K562 (cell line): Measurements from ENCODE around the gene SCFD2. TPM values are rescaled to one million over a fixed set of nuclear protein-coding genes. Genes with fewer than 3 reads are reported as not detected.

Experiments
- ATAC-seq: fragments of 200-7000 bp; cut with Tn5 transposase; 3 replicates; pipeline ENCODE4 v1.9.1; 2020; ENCODE audit warnings: moderate library complexity
- BruUV-seq: library from RNA; stranded (reverse); fragments of 400-500 nt; replicated peaks from 2 replicates; lab custom pipeline; 2021; lab: Mats Ljungman, UMichigan
- CTCF ChIA-PET: fragments of 300-600 bp; formaldehyde crosslinking; extraction: SDS; loops from one replicate; lab custom pipeline; 2021; ENCODE audit warnings: low intra/inter-chr PET ratio; lab: Yijun Ruan, JAX
- POLR2A ChIA-PET: fragments of 300-600, 350-650 bp; sonication (Branson Sonifier 250); formaldehyde crosslinking; extraction: SDS; loops from one replicate; lab custom pipeline; 2021; ENCODE audit warnings: antibody characterized with exemption, inconsistent platforms; lab: Yijun Ruan, JAX
- DNase-seq, 4 experiments: peaks; one replicate each; pipeline versions ENCODE4 v3.0.0 to v3.0.0-alpha.2; 2011 to 2018; ENCODE audit warnings: low spot score in 3 of 4, mixed read lengths in 3 of 4; ENCODE audit errors: extremely low read depth in 1 of 4
- FAIRE-seq: peaks from 2 replicates; lab custom pipeline; 2011; peaks lifted over from hg19 to GRCh38; lab: Jason Lieb, UNC
- H2AFZ ChIP-seq: 2 replicates; pipeline ENCODE4 v1.6.0; 2011; ENCODE audit warnings: low read depth, low read length, control low read depth, inconsistent platforms
- H3K27ac ChIP-seq: fragments of 200-600 bp; 3 replicates; pipeline ENCODE4 v1.8.0; 2011; ENCODE audit warnings: low read depth, mild to moderate bottlenecking, control low read depth, inconsistent platforms, low read length, moderate library complexity, mixed read lengths; ENCODE audit errors: extremely low read depth
- H3K27me3 ChIP-seq, 2 experiments: fragments of 300-600 bp in 1 of 2; 2 replicates in 1 of 2; 3 replicates in 1 of 2; pipeline versions ENCODE4 v1.6.0 to v1.8.0; 2011; ENCODE audit warnings: inconsistent platforms in 2 of 2, low read length in 2 of 2, mild to moderate bottlenecking in 1 of 2, mixed read lengths in 1 of 2, moderate library complexity in 1 of 2; ENCODE audit not compliant: control insufficient read depth in 2 of 2, insufficient read depth in 2 of 2
- H3K36me3 ChIP-seq: fragments of 300-600 bp; 3 replicates; pipeline ENCODE4 v1.8.0; 2011; ENCODE audit warnings: mild to moderate bottlenecking, low read length, inconsistent platforms; ENCODE audit not compliant: control insufficient read depth, insufficient read depth
- H3K4me1 ChIP-seq, 2 experiments: fragments of 200-600 bp in 1 of 2; replicated peaks in 1 of 2; 2 replicates in 1 of 2; 3 replicates in 1 of 2; pipeline versions ENCODE4 v1.5.1 to v1.8.0; 2011; ENCODE audit warnings: inconsistent platforms in 2 of 2, low read length in 2 of 2, mild to moderate bottlenecking in 1 of 2, mixed read lengths in 1 of 2, moderate library complexity in 1 of 2; ENCODE audit not compliant: control insufficient read depth in 2 of 2, insufficient read depth in 2 of 2
- H3K4me2 ChIP-seq: 2 replicates; pipeline ENCODE4 v1.6.1; 2011; ENCODE audit warnings: low read length, control low read depth, inconsistent platforms, mixed read lengths; ENCODE audit not compliant: insufficient read depth
- H3K4me3 ChIP-seq: fragments of 200-600 bp; sonication (generic), shearing (Covaris generic); 2 replicates; pipeline ENCODE4 v1.5.1; 2016; ENCODE audit warnings: control low read depth, inconsistent platforms
- H3K79me2 ChIP-seq: fragments of 200-600 bp; 3 replicates; pipeline ENCODE4 v1.8.0; 2011; ENCODE audit warnings: low read length, inconsistent platforms; ENCODE audit not compliant: control insufficient read depth, insufficient read depth
- H3K9ac ChIP-seq, 2 experiments: 2 replicates each; pipeline versions ENCODE4 v1.6.0 to v1.6.1; 2011; ENCODE audit warnings: low read depth in 2 of 2, low read length in 2 of 2, control low read depth in 1 of 2, inconsistent platforms in 1 of 2, mild to moderate bottlenecking in 1 of 2, mixed read lengths in 1 of 2; ENCODE audit not compliant: insufficient read depth in 1 of 2
- H3K9me1 ChIP-seq: one replicate; pipeline ENCODE4 v1.6.0; 2011; ENCODE audit warnings: inconsistent platforms, mild to moderate bottlenecking, low read length, moderate library complexity; ENCODE audit not compliant: control insufficient read depth, insufficient read depth
- H3K9me3 ChIP-seq: replicated peaks from 2 replicates; pipeline ENCODE4 v1.5.1; 2011; ENCODE audit warnings: low read depth, low read length, inconsistent platforms; ENCODE audit not compliant: control insufficient read depth, insufficient read depth
- H4K20me1 ChIP-seq: replicated peaks from 2 replicates; pipeline ENCODE4 v1.6.1; 2011; ENCODE audit warnings: low read length, inconsistent platforms, mixed read lengths; ENCODE audit not compliant: control insufficient read depth, insufficient read depth
- COPS2 ChIP-seq: fragments of 450-650 bp; conservative IDR thresholded peaks from 2 replicates; pipeline ENCODE4 v1.6.1; 2016; ENCODE audit warnings: mild to moderate bottlenecking, moderate library complexity
- DACH1 ChIP-seq: fragments of 450-650 bp; IDR thresholded peaks from 2 replicates; pipeline ENCODE4 v1.6.1; 2018; ENCODE audit not compliant: partially characterized antibody
- JUNB ChIP-seq: fragments of 450-650 bp; formaldehyde crosslinking; conservative IDR thresholded peaks from 2 replicates; pipeline ENCODE4 v1.4.0; 2020; ENCODE audit warnings: mild to moderate bottlenecking
- MCM7 ChIP-seq, 2 experiments: fragments of 450-650 bp; IDR thresholded peaks; 2 replicates each; pipeline ENCODE4 v1.6.1; 2016 to 2018
- MTA2 ChIP-seq: fragments of 450-650 bp; IDR thresholded peaks from 2 replicates; pipeline ENCODE4 v1.6.1; 2016; ENCODE audit warnings: low read depth
- PCBP2 ChIP-seq: fragments of 200-400 bp; formaldehyde crosslinking; IDR thresholded peaks from 2 replicates; pipeline ENCODE4 v1.6.1; 2018; ENCODE audit warnings: low read length, low read depth, mild to moderate bottlenecking, moderate library complexity; ENCODE audit not compliant: poor library complexity, severe bottlenecking
- STAT5B ChIP-seq: fragments of 250-450 bp; sonication (Bioruptor Pico); IDR thresholded peaks from 2 replicates; pipeline ENCODE4 v1.8.0; 2021; ENCODE audit warnings: mild to moderate bottlenecking, inconsistent platforms
- SUPT5H ChIP-seq: fragments of 450-650 bp; IDR thresholded peaks from 2 replicates; pipeline ENCODE4 v1.6.1; 2016
- TBP ChIP-seq: optimal IDR thresholded peaks from 2 replicates; pipeline ENCODE3; 2011; ENCODE audit warnings: low read depth, low read length, improper control_type of control experiment
- XRCC5 ChIP-seq: fragments of 200-400 bp; formaldehyde crosslinking; IDR thresholded peaks from 2 replicates; pipeline ENCODE4 v1.6.1; 2017; ENCODE audit warnings: low read depth, mild to moderate bottlenecking, low read length
- ZNF165 ChIP-seq: fragments of 250-450 bp; sonication (Bioruptor Pico); IDR thresholded peaks from 2 replicates; pipeline ENCODE4 v1.4.0; 2020; ENCODE audit warnings: borderline replicate concordance
- ZNF384 ChIP-seq: IDR thresholded peaks from 2 replicates; pipeline ENCODE4 v1.6.1; 2012; ENCODE audit warnings: low read depth, low read length, improper control_type of control experiment
- in situ Hi-C: fragments of 300-500 bp; cut with MboI; formaldehyde crosslinking; loops from 4 replicates; pipeline ENCODE4 v1.15.0; 2018; ENCODE audit warnings: inconsistent platforms, mixed read lengths
- intact Hi-C: fragments of 100-400 bp; cut with micrococcal nuclease; formaldehyde crosslinking; loops from 2 replicates; pipeline ENCODE4 v1.14.2; 2022
- polyA plus RNA-seq, 8 experiments: library from polyadenylated mRNA; depleted of rRNA in 4 of 8; stranded (reverse) in 5 of 8; unstranded in 3 of 8; fragments of >200 nt; fragmentation: Nextera tagmentation in 2 of 8; fragmentation: Illumina TruSeq in 1 of 8; extraction: Ambion mirVana in 2 of 8; extraction: Trizol in 1 of 8; gene quantifications; 2 replicates each; pipeline versions ENCODE4 v1.2.1 to v1.2.3, GENCODE V29; 2011 to 2014; ENCODE audit warnings: inconsistent platforms in 1 of 8, missing spikeins in 1 of 8
- total RNA-seq, 7 experiments: library from RNA; depleted of rRNA in 6 of 7; stranded (reverse); fragments of >200 nt in 6 of 7; fragmentation: Illumina TruSeq in 2 of 7; extraction: Trizol in 2 of 7; gene quantifications; 2 replicates each; pipeline versions ENCODE4 v1.2.1 to v1.2.3, GENCODE V29; 2011 to 2021; ENCODE audit warnings: low replicate concordance in 1 of 7
- TF ChIP-seq, protein P1 (sequence below): fragments of 450-650 bp; IDR thresholded peaks from 2 replicates; pipeline ENCODE4 v1.6.1; 2017; ENCODE audit warnings: mild to moderate bottlenecking, moderate library complexity

Gene SCFD2
- total and polyA plus RNA-seq, 9 of the 15 experiments (the other 6 are each of a cell fraction or from before 2014, with no cell fraction given), result 5.7 to 30.3 (median 22.8) TPM

DNA sequence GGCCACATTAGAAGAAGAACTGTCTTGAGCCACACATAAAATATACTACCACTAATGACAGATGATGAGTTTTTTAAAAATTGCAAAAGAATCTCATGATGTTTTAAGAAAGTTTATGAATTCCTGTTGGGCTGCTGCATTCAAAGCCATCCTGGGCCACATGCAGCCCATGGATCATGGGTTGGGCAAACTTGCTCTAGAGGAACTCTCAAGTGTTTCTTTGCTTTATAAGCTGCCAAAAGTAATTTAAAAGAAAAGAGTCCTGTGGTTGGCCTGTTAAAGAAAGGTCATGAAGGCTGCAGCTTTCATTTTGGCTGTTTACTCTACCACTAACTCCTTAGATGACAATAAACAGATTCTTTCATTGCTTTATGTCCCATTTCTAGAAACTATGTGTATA is 218.2 kb downstream of the SCFD2 start:
- no TSS peak for BruUV-seq
- Histone ChIP-seq H3K9me1 (no peaks in the 10 kb centered on the region), H4K20me1 (no peaks in the 10 kb centered on the region), H3K27me3 (no peaks in the 10 kb centered on the region), H3K9ac (no peak overlapping the region), H3K36me3 (peaks cover 14% of the 10 kb centered on the region; the same call in 1 of the 3 replicates), H3K4me2 (no peak overlapping the region), H2AFZ (no peak overlapping the region)
- ATAC-seq (no peak), FAIRE-seq (no peak)
- CTCF ChIA-PET, result no interaction called here
- intact Hi-C loops, result no loop called here
- in situ Hi-C loops, result no loop called here
- no peak for TF ChIP-seq JUNB (CRISPR knock-in tag)
- TF ChIP-seq MCM7 (IDR thresholded peaks at IDR 0.05), result no peak
- TF ChIP-seq, protein P1, sequence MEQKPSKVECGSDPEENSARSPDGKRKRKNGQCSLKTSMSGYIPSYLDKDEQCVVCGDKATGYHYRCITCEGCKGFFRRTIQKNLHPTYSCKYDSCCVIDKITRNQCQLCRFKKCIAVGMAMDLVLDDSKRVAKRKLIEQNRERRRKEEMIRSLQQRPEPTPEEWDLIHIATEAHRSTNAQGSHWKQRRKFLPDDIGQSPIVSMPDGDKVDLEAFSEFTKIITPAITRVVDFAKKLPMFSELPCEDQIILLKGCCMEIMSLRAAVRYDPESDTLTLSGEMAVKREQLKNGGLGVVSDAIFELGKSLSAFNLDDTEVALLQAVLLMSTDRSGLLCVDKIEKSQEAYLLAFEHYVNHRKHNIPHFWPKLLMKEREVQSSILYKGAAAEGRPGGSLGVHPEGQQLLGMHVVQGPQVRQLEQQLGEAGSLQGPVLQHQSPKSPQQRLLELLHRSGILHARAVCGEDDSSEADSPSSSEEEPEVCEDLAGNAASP, result no peak
- no peak for TF ChIP-seq ZNF384
- TF ChIP-seq COPS2, result no peak
- TF ChIP-seq STAT5B (CRISPR knock-in tag), result no peak
- no peak for TF ChIP-seq MTA2
- TF ChIP-seq ZNF165 (CRISPR knock-in tag), result no peak
- no peak for TF ChIP-seq DACH1
- no peak for TF ChIP-seq XRCC5
- TF ChIP-seq SUPT5H, result no peak
- TF ChIP-seq PCBP2, result no peak
- TF ChIP-seq TBP, result no peak
- TF ChIP-seq, all 486 proteins: peak for 0
- Histone ChIP-seq H3K79me2 (no peaks in the 10 kb centered on the region), H3K4me3 (no peak overlapping the region), H3K27ac (no peak overlapping the region), H3K4me1 (no peaks in the 10 kb centered on the region; a peak in 1 of 5 replicates), H3K9me3 (no peaks in the 10 kb centered on the region)
- POLR2A ChIA-PET, result no interaction called here
- DNase-seq, result no peak
